Stimulated activated CD8-positive, alpha-beta memory T cell treated with anti-CD3 and anti-CD28 coated beads, Interleukin-7, amount 100 ng/mL, for 24 hours (primary cell): ENCODE measurements around the gene PATE4.

Experiments
- DNase-seq: peaks from one replicate; pipeline ENCODE4 v3.0.0-alpha.2; 2020; ENCODE audit warnings: low read depth

PATE4 gene

DNA sequence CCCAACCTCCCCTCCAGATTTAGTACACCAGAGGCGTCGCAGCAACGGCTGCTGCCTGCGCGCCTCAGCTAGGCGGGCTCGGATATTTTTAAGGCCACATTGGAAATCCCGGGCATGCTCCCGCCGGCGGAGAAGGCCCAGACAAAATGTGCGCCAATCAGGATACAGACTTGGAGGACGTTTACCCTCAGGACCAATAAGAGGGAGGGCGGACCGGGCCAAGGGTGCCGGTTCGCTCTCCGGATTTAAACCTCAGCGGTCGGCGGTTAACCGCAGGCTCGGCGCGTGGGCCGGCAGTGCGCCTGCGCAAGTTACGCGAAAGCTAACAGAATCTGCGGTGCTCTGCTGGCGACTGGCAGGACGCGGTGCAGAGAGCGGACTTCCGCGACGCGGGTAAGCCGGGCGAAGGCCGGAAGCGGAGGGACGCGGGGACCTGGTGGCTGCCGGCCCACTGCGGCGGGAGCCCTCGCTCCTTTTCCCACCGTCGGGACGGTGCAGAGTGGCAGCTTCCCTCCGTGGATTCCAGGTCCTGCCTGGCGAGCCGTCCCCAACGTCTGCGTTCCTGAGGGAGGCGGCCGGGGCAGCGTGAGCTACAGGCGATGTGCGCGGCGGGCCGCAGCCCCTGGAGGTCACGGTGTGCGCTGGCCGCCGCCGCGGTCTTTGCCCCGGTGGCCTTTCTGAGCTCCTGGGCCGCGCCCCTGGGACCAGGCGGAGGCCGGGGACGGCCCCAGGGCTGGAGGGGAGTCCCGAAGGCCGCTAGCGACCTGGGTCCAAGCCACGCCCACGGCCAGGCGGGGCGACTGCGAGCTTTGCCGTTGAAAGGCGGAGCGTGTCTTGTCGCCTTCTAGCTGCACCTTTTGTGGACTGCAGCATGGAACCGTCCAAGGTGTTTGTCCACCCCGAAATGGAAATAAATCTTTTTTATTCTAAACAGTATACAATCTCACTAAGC lies 54.5 kb downstream of the PATE4 start, which contains the start of gene HYLS1:
Gene HYLS1, plus strand, starts transcription at position 296 of the 952 bp plus-strand sequence. CDS start 11,701 bp downstream, outside the sequence.
- DNase-seq: peak; percentile 94
